ENCODE measurements around the gene MFSD2B.

The MFSD2B gene, protein sequence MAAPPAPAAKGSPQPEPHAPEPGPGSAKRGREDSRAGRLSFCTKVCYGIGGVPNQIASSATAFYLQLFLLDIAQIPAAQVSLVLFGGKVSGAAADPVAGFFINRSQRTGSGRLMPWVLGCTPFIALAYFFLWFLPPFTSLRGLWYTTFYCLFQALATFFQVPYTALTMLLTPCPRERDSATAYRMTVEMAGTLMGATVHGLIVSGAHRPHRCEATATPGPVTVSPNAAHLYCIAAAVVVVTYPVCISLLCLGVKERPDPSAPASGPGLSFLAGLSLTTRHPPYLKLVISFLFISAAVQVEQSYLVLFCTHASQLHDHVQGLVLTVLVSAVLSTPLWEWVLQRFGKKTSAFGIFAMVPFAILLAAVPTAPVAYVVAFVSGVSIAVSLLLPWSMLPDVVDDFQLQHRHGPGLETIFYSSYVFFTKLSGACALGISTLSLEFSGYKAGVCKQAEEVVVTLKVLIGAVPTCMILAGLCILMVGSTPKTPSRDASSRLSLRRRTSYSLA

GRCh38 chr2:24009680-24010476 is at the start of gene MFSD2B:
MFSD2B (plus strand) TSS chr2:24010085; CDS start chr2:24010097, 12 bp downstream.
- H3K4me3 ChIP-seq (ENCODE audit: low read length): peak within 1 kb of the TSS; percentile 37; the same call in 1 of the 2 replicates
- no peak for TF ChIP-seq ZNF274 (IDR thresholded peaks at IDR 0.05; ENCODE audit: low read depth, low read length)

DNA sequence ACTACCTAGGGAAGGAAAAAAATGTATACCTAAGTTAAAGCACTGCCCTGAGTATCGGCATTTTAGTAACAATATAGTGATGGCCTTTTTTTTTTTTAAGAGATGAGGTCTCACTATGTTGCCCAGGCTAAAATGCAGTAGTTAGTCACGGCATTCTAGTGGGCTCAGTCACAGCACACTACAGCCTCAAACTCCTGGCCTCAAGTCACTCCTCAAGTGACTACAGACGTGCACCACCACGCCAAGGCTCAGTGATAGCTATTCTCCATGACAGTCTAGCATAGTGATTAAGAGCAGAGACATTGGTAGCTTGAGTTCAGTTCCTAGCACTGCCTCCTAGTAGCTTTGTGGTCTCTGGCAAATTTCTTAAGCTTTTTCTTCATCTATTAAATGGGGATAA is 42.0 kb upstream of the MFSD2B start:
- TF ChIP-seq ZNF274 (IDR thresholded peaks at IDR 0.05; ENCODE audit: low read depth, low read length): no peak
- no peak overlapping the region for H3K4me3 ChIP-seq (ENCODE audit: low read length)

GRCh38 chr2:23976883-23977282 is 33.0 kb upstream of the MFSD2B start:
- H3K4me3 ChIP-seq (ENCODE audit: low read length): no peak overlapping the region
- no peak for TF ChIP-seq ZNF274 (IDR thresholded peaks at IDR 0.05; ENCODE audit: low read depth, low read length)

DNA sequence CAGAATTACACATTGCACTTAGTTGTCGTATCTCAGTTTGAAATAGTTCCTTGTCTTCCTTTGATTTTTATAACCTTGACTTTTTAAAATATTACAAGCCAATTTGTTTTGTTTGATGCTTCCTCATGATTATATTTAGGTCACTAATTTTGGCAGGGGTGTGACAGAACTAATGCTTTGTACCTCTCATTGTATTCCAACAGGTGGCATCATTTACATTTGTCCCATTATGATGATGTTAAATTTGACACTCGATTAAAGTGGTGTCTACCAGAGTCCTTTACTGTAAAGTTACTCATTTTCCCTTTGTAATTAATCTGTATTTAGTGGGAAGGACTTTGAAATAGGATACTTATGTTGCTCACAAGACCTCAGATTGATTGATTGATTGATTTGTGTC is 21.5 kb upstream of the MFSD2B start:
- H3K4me3 ChIP-seq (ENCODE audit: low read length): no peak overlapping the region
- no peak for TF ChIP-seq ZNF274 (IDR thresholded peaks at IDR 0.05; ENCODE audit: low read depth, low read length)

- H3K4me3 ChIP-seq (ENCODE audit: low read length): no peak overlapping the region
- TF ChIP-seq ZNF274 (IDR thresholded peaks at IDR 0.05; ENCODE audit: low read depth, low read length): no peak
Measured at GRCh38 chr2:23992931-23993330, 17.0 kb upstream of the MFSD2B start.

DNA sequence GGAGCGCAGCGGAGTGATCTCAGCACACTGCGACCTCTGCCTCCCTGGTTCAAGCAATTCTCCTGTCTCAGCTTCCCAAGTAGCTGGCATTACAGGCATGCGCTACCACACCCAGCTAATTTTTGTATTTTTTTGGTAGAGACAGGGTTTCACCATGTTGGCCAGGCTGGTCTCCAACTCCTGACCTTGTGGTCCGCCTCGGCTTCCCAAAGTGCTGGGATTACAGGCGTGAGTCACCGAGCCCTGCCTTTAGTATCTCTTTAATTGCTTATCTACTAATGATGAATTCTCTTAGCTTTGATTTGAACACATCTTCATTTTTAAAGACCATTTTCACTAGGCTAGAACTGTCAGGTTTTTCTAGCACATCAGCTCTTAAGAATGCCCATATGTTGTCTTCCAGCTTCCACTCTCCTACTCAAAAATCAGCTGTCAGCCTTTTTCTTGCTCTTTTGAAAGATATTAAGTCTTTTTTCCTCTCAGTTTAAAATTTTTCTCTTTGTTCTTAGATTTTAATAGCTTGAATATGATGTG is 16.1 kb upstream of the MFSD2B start:
- TF ChIP-seq ZNF274 (IDR thresholded peaks at IDR 0.05; ENCODE audit: low read depth, low read length): no peak
- H3K4me3 ChIP-seq (ENCODE audit: low read length): no peak overlapping the region

DNA sequence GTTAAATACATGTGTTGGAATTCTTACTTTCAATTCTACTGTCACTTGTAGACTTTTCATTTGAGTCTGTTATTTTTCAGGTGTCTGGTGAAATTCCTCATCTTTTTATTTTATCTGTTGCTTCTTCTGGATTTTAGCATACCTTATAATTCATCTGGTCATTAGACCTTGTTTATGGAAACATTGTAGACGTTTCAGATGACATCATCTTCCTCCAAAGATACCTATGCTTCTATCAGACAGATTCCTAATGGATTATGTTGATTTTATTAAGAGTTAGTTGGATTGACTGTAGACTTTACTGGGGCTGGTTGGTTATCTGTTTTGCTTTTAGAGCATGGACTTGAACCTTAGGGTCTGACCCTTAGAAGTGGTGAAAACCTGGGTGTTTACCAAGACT is 15.3 kb upstream of the MFSD2B start:
- TF ChIP-seq ZNF274 (IDR thresholded peaks at IDR 0.05; ENCODE audit: low read depth, low read length): no peak
- H3K4me3 ChIP-seq (ENCODE audit: low read length): no peak overlapping the region

DNA sequence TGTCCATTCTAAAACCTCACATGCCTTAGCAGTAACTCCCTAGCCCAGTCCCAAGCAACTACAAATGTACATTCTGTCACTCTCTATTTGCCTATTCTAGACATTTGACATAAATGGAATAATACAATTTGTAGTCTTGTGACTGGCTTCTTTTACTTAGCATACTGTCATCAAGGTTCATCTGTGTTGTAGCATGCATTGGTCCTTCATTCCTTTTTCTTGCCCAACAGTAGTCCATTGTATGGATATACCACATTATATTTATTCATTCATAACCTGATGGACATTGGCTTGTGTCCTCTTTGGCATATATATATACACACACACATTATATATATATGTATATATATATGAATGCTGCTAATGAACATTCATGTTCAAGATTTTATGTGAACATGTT is 2.2 kb upstream of the MFSD2B start:
- no peak overlapping the region for H3K4me3 ChIP-seq (ENCODE audit: low read length)
- TF ChIP-seq ZNF274 (IDR thresholded peaks at IDR 0.05; ENCODE audit: low read depth, low read length): no peak

- no peak for TF ChIP-seq ZNF274 (IDR thresholded peaks at IDR 0.05; ENCODE audit: low read depth, low read length)
- H3K4me3 ChIP-seq (ENCODE audit: low read length): no peak overlapping the region
Measured at GRCh38 chr2:24008672-24009366, 1.1 kb upstream of the MFSD2B start.

GRCh38 chr2:24009367-24009679 is 562 bp upstream of the MFSD2B start:
- H3K4me3 ChIP-seq (ENCODE audit: low read length): no peak overlapping the region; the same call in 1 of the 2 replicates
- TF ChIP-seq ZNF274 (IDR thresholded peaks at IDR 0.05; ENCODE audit: low read depth, low read length): no peak

GRCh38 chr2:24010477-24011249 is 778 bp downstream of the MFSD2B start:
- H3K4me3 ChIP-seq (ENCODE audit: low read length): no peak overlapping the region; the same call in 1 of the 2 replicates
- no peak for TF ChIP-seq ZNF274 (IDR thresholded peaks at IDR 0.05; ENCODE audit: low read depth, low read length)

GRCh38 chr2:24011250-24012104 is 1.6 kb downstream of the MFSD2B start:
- H3K4me3 ChIP-seq (ENCODE audit: low read length): no peak overlapping the region
- TF ChIP-seq ZNF274 (IDR thresholded peaks at IDR 0.05; ENCODE audit: low read depth, low read length): no peak
